Measurements from ENCODE around the gene GEMIN4.
A peak's percentile ranks its signal among the peaks of the same experiment; 100 is the strongest.

GEMIN4 gene

DNA sequence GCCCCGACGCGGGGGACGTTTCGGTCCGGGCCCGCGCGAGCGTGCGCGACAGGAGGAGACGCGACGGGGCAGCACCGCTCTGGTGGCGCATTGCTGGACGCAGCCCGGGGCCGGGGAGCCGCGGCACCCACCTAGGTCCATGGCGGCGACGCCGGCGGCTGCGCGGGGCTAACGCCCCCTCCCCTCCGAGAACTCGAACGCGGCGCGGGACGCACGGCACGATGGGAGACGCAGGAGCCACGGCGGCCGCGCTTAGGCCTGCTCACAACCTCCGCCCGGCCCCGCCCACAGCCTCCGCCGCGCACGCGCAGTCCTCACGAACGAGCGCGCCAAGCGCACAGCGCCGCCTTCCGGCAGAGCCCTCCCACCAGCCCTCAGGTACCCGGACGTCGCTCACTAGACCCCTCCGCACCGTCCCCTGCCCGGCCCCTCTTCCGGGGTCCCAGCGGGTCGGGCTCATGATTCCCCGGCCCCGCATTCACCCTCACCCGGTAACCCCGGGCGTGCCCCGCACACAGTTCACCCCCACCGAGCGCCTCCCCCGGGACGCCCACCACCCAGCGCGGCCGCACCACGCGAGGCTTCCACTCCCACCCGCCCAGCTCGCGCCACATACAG lies at the start of gene GEMIN4:
Gene GEMIN4 (minus strand): TSS at position 263 of the 618 bp plus-strand sequence. CDS start 122 bp downstream, at position 141.
- peak within 1 kb of the TSS; percentile 73 for H3K4me3 ChIP-seq (ENCODE audit: low read length)
- peak; percentile 87 for DNase-seq (ENCODE audit: low read depth)
- TF ChIP-seq, protein P1, sequence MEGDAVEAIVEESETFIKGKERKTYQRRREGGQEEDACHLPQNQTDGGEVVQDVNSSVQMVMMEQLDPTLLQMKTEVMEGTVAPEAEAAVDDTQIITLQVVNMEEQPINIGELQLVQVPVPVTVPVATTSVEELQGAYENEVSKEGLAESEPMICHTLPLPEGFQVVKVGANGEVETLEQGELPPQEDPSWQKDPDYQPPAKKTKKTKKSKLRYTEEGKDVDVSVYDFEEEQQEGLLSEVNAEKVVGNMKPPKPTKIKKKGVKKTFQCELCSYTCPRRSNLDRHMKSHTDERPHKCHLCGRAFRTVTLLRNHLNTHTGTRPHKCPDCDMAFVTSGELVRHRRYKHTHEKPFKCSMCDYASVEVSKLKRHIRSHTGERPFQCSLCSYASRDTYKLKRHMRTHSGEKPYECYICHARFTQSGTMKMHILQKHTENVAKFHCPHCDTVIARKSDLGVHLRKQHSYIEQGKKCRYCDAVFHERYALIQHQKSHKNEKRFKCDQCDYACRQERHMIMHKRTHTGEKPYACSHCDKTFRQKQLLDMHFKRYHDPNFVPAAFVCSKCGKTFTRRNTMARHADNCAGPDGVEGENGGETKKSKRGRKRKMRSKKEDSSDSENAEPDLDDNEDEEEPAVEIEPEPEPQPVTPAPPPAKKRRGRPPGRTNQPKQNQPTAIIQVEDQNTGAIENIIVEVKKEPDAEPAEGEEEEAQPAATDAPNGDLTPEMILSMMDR (IDR thresholded peaks at IDR 0.05; ENCODE audit: insufficient read depth, low read depth, low read length, missing control alignments), result peak; percentile 70

- TF ChIP-seq, protein P1 (IDR thresholded peaks at IDR 0.05; ENCODE audit: insufficient read depth, low read depth, low read length, missing control alignments), result no peak
- no peak for DNase-seq (ENCODE audit: low read depth)
- H3K4me3 ChIP-seq (ENCODE audit: low read length), result no peak overlapping the region
Measured at GRCh38 chr17:801660-802059, 49.6 kb upstream of the GEMIN4 start.

GRCh38 chr17:800446-801242 lies 48.6 kb upstream of the GEMIN4 start:
- TF ChIP-seq, protein P1 (IDR thresholded peaks at IDR 0.05; ENCODE audit: insufficient read depth, low read depth, low read length, missing control alignments), result no peak

GRCh38 chr17:799261-799660 lies 47.2 kb upstream of the GEMIN4 start:
- no peak overlapping the region for H3K4me3 ChIP-seq (ENCODE audit: low read length)
- TF ChIP-seq, protein P1 (IDR thresholded peaks at IDR 0.05; ENCODE audit: insufficient read depth, low read depth, low read length, missing control alignments), result no peak
- DNase-seq (ENCODE audit: low read depth), result no peak

More at GRCh38 chr17:800446-801242, 48.6 kb upstream of the GEMIN4 start:
- H3K4me3 ChIP-seq (ENCODE audit: low read length), result no peak overlapping the region
- no peak for DNase-seq (ENCODE audit: low read depth)

GRCh38 chr17:798246-798645 lies 46.2 kb upstream of the GEMIN4 start:
- no peak for DNase-seq (ENCODE audit: low read depth)
- H3K4me3 ChIP-seq (ENCODE audit: low read length), result no peak overlapping the region
- TF ChIP-seq, protein P1 (IDR thresholded peaks at IDR 0.05; ENCODE audit: insufficient read depth, low read depth, low read length, missing control alignments), result no peak

- no peak for DNase-seq (ENCODE audit: low read depth)
- TF ChIP-seq, protein P1 (IDR thresholded peaks at IDR 0.05; ENCODE audit: insufficient read depth, low read depth, low read length, missing control alignments), result no peak
Measured at GRCh38 chr17:797236-797840, 45.3 kb upstream of the GEMIN4 start.

More at GRCh38 chr17:797236-797840, 45.3 kb upstream of the GEMIN4 start:
- no peak overlapping the region for H3K4me3 ChIP-seq (ENCODE audit: low read length)

Data from epithelial cell of esophagus (primary cell).